HepG2 (cell line): ENCODE data around the gene SOCS3. TPM values are rescaled to one million over a fixed set of nuclear protein-coding genes. Genes with fewer than 3 reads are reported as not detected.

Source experiments
- ATAC-seq: fragments of 200-7000 bp; cut with Tn5 transposase; 3 replicates; pipeline ENCODE4 v1.9.1; 2020; ENCODE audit warnings: mild to moderate bottlenecking, moderate library complexity
- BruUV-seq: library from RNA; stranded (reverse); fragments of 400-500 nt; replicated peaks from 2 replicates; lab custom pipeline; 2021; lab: Mats Ljungman, UMichigan
- CTCF ChIA-PET: fragments of 300-600 bp; formaldehyde crosslinking; extraction: SDS; loops from one replicate; lab custom pipeline; 2021; ENCODE audit warnings: low total read pairs, inconsistent platforms, low intra/inter-chr PET ratio; lab: Yijun Ruan, JAX
- POLR2A ChIA-PET: fragments of 350-600 bp; sonication (Branson Sonifier 250); formaldehyde crosslinking; loops from one replicate; lab custom pipeline; 2020; ENCODE audit warnings: antibody characterized with exemption, inconsistent platforms; lab: Yijun Ruan, JAX
- DNase-seq: peaks from one replicate; pipeline ENCODE4 v3.0.0-alpha.2; 2015; ENCODE audit warnings: low spot score
- FAIRE-seq: peaks from 3 replicates; lab custom pipeline; 2011; peaks lifted over from hg19 to GRCh38; lab: Jason Lieb, UNC
- H2AFZ ChIP-seq: one replicate; pipeline ENCODE4 v1.6.1; 2011; ENCODE audit warnings: low read length, inconsistent platforms
- H3K27ac ChIP-seq: fragments of 300-600 bp; 3 replicates; pipeline ENCODE4 v1.8.0; 2011; ENCODE audit warnings: mixed run types, mild to moderate bottlenecking, mixed read lengths, low read length, inconsistent platforms; ENCODE audit not compliant: insufficient read depth; ENCODE audit errors: extremely low read length
- H3K27me3 ChIP-seq, 2 experiments: fragments of 200-600 bp in 1 of 2; 2 replicates in 1 of 2; 3 replicates in 1 of 2; pipeline versions ENCODE4 v1.6.0 to v1.8.0; 2011; ENCODE audit warnings: low read length in 2 of 2, mild to moderate bottlenecking in 2 of 2, moderate library complexity in 2 of 2, inconsistent platforms in 1 of 2; ENCODE audit not compliant: insufficient read depth in 2 of 2, control insufficient read depth in 1 of 2
- H3K36me3 ChIP-seq, 2 experiments: fragments of 200-600 bp in 1 of 2; replicated peaks in 1 of 2; 2 replicates in 1 of 2; 3 replicates in 1 of 2; pipeline versions ENCODE4 v1.5.1 to v1.8.0; 2011; ENCODE audit warnings: low read length in 2 of 2, inconsistent platforms in 1 of 2; ENCODE audit not compliant: insufficient read depth in 2 of 2, control insufficient read depth in 1 of 2
- H3K4me1 ChIP-seq: 2 replicates; pipeline ENCODE4 v1.5.1; 2012; ENCODE audit warnings: low read length, inconsistent platforms; ENCODE audit not compliant: insufficient read depth
- H3K4me2 ChIP-seq: 2 replicates; pipeline ENCODE4 v1.6.0; 2011; ENCODE audit warnings: low read depth, low read length, inconsistent platforms
- H3K4me3 ChIP-seq, 3 experiments: fragments of 200-600 bp in 1 of 3; sonication (generic), shearing (Covaris generic) in 1 of 3; replicated peaks in 1 of 3; 2 replicates each; pipeline ENCODE4 v1.5.1; 2011 to 2016; ENCODE audit warnings: low read length in 3 of 3, inconsistent platforms in 2 of 3, low read depth in 2 of 3, mild to moderate bottlenecking in 2 of 3, control low read depth in 1 of 3, mixed read lengths in 1 of 3; ENCODE audit not compliant: insufficient read depth in 1 of 3
- H3K79me2 ChIP-seq: one replicate; pipeline ENCODE4 v1.6.1; 2011; ENCODE audit warnings: low read length, inconsistent platforms; ENCODE audit not compliant: insufficient read depth
- H3K9ac ChIP-seq: 2 replicates; pipeline ENCODE4 v1.6.0; 2011; ENCODE audit warnings: mild to moderate bottlenecking, low read depth, low read length, inconsistent platforms; ENCODE audit not compliant: insufficient read depth
- H3K9me3 ChIP-seq: 2 replicates; pipeline ENCODE4 v1.5.1; 2012; ENCODE audit warnings: mild to moderate bottlenecking, low read length
- H4K20me1 ChIP-seq: 2 replicates; pipeline ENCODE4 v1.6.0; 2011; ENCODE audit warnings: inconsistent platforms, mild to moderate bottlenecking, low read length, moderate library complexity; ENCODE audit not compliant: insufficient read depth
- ATM ChIP-seq: fragments of 450-650 bp; IDR thresholded peaks from 2 replicates; pipeline ENCODE4 v1.7.1; 2017; ENCODE audit warnings: mild to moderate bottlenecking, borderline replicate concordance
- CCAR2 ChIP-seq: fragments of 200-400 bp; formaldehyde crosslinking; optimal IDR thresholded peaks from 2 replicates; pipeline ENCODE3; 2018; ENCODE audit warnings: low read depth, mild to moderate bottlenecking, low read length, moderate library complexity
- ELF1 ChIP-seq: sonication (generic); formaldehyde crosslinking; IDR thresholded peaks from 2 replicates; pipeline ENCODE4 v1.4.0; 2020; ENCODE audit warnings: missing genetic modification reagents
- HMG20B ChIP-seq: conservative IDR thresholded peaks from 2 replicates; pipeline ENCODE4 v1.6.1; 2016; ENCODE audit warnings: missing genetic modification reagents, missing compliant biosample characterization
- HOXA7 ChIP-seq: sonication (generic); formaldehyde crosslinking; IDR thresholded peaks from 2 replicates; pipeline ENCODE4 v1.8.1; 2022; ENCODE audit warnings: mild to moderate bottlenecking, missing genetic modification reagents, moderate library complexity
- KAT8 ChIP-seq: IDR thresholded peaks from 2 replicates; pipeline ENCODE4 v1.6.1; 2016; ENCODE audit warnings: missing genetic modification reagents, missing compliant biosample characterization
- NCOA2 ChIP-seq: sonication (generic); formaldehyde crosslinking; IDR thresholded peaks from 2 replicates; pipeline ENCODE4 v1.8.0; 2022; ENCODE audit warnings: inconsistent platforms
- PAX8 ChIP-seq: sonication (generic); formaldehyde crosslinking; IDR thresholded peaks from 2 replicates; pipeline ENCODE4 v1.8.0; 2022; ENCODE audit warnings: mild to moderate bottlenecking, missing genetic modification reagents, borderline replicate concordance
- POLR2G ChIP-seq: fragments of 200-400 bp; formaldehyde crosslinking; IDR thresholded peaks from 2 replicates; pipeline ENCODE4 v1.6.1; 2018; ENCODE audit warnings: mild to moderate bottlenecking, low read depth, low read length, moderate library complexity
- SNAPC2 ChIP-seq: sonication (generic); formaldehyde crosslinking; IDR thresholded peaks from 2 replicates; pipeline ENCODE4 v1.8.1; 2022; ENCODE audit warnings: mild to moderate bottlenecking, missing genetic modification reagents
- SRF ChIP-seq: IDR thresholded peaks from 2 replicates; pipeline ENCODE4 v1.6.1; 2011; ENCODE audit warnings: mild to moderate bottlenecking, low read depth, low read length, moderate library complexity
- ZFAT ChIP-seq: sonication (generic); formaldehyde crosslinking; conservative IDR thresholded peaks from 2 replicates; pipeline ENCODE4 v1.8.1; 2023; ENCODE audit warnings: missing genetic modification reagents, inconsistent platforms
- ZNF251 ChIP-seq: sonication (generic); formaldehyde crosslinking; IDR thresholded peaks from 2 replicates; pipeline ENCODE4 v1.9.0; 2021; ENCODE audit warnings: mild to moderate bottlenecking, missing genetic modification reagents
- ZNF33A ChIP-seq: sonication (generic); formaldehyde crosslinking; IDR thresholded peaks from 2 replicates; pipeline ENCODE4 v1.5.1; 2020; ENCODE audit warnings: missing genetic modification reagents, mild to moderate bottlenecking, moderate library complexity, borderline replicate concordance
- ZNF484 ChIP-seq: sonication (generic); formaldehyde crosslinking; IDR thresholded peaks from 2 replicates; pipeline ENCODE4 v1.5.1; 2020; ENCODE audit warnings: mild to moderate bottlenecking, low read depth, missing genetic modification reagents, borderline replicate concordance
- ZNF709 ChIP-seq: sonication (generic); formaldehyde crosslinking; IDR thresholded peaks from 2 replicates; pipeline ENCODE4 v1.5.0; 2020; ENCODE audit warnings: mild to moderate bottlenecking, missing genetic modification reagents
- ZNF772 ChIP-seq: sonication (generic); formaldehyde crosslinking; IDR thresholded peaks from 2 replicates; pipeline ENCODE4 v1.5.0; 2020; ENCODE audit warnings: mild to moderate bottlenecking, missing genetic modification reagents
- ZNF775 ChIP-seq: sonication (generic); formaldehyde crosslinking; IDR thresholded peaks from 2 replicates; pipeline ENCODE4 v1.4.0; 2020; ENCODE audit warnings: missing genetic modification reagents, mild to moderate bottlenecking, moderate library complexity, borderline replicate concordance
- WGBS: methylation state at CpG from one replicate; pipeline ENCODE4 v1.1.6; 2017; ENCODE audit warnings: low lambda C conversion rate; 5-methylcytosine and 5-hydroxymethylcytosine counted together
- in situ Hi-C: cut with HindIII; loops from 2 replicates; pipeline ENCODE4 v1.10.0; 2017; ENCODE audit warnings: low pct_unique_long_range_greater_than_20kb; ENCODE audit not compliant: extremely low pct_ligation_motif_present
- intact Hi-C: fragments of 100-400 bp; cut with micrococcal nuclease; formaldehyde crosslinking; loops from one replicate; pipeline ENCODE4 v1.10.0; 2022; ENCODE audit not compliant: unreplicated experiment
- polyA plus RNA-seq, 8 experiments: library from polyadenylated mRNA; depleted of rRNA in 3 of 8; stranded (reverse) in 7 of 8; unstranded in 1 of 8; fragments of >200 nt; fragmentation: Illumina TruSeq in 4 of 8; extraction: Trizol in 4 of 8; gene quantifications; 2 replicates each; pipeline versions ENCODE4 v1.2.1 to v1.2.3, GENCODE V29; 2011 to 2016; ENCODE audit warnings: low read depth in 4 of 8, missing spikeins in 1 of 8, mixed read lengths in 1 of 8; ENCODE audit not compliant: insufficient read depth in 1 of 8
- total RNA-seq, 5 experiments: library from RNA; depleted of rRNA; stranded (reverse); fragments of >200 nt; fragmentation: Illumina TruSeq; extraction: Trizol; gene quantifications; 2 replicates each; pipeline ENCODE4 v1.2.3, GENCODE V29; 2016; ENCODE audit warnings: low read depth in 1 of 5
- TF ChIP-seq, protein P1 (sequence below): sonication (generic); formaldehyde crosslinking; IDR thresholded peaks from 2 replicates; pipeline ENCODE4 v1.4.0; 2020; ENCODE audit warnings: missing genetic modification reagents
- TF ChIP-seq, protein P2 (sequence below): sonication (generic); formaldehyde crosslinking; IDR thresholded peaks from 2 replicates; pipeline ENCODE4 v1.4.0; 2020; ENCODE audit warnings: low read depth, missing genetic modification reagents

Gene SOCS3
- total and polyA plus RNA-seq, 2 of the 13 experiments (the other 11 are each of a cell fraction or from before 2014, with no cell fraction given), result 0.77 to 2.4 TPM

DNA sequence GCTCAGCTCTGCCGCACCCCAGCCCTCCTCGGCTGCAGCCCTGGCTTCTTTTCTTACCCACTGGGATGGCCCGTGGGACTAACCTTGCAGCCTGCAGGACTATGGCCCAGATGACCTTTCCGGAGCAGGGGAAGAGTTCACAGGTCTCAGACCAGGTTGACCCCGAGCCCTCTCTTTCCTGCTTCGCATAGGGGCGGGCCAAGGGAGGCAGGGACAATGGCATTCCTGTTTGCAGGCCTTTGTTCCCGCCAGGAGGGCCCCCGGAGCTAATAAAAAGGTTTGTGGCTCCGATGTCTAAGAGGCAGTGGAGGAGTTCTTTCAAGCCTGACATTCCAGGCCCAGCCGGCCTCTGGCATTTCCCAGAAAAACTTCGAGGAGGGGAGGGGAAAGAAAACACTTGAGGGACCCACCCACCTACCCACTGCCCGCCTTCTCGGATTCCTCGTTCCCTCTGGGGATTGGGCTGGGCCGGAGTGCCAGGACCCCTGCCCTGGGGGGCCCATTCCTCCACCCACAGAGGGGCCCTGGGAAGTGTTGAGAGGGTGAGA lies 5.8 kb upstream of the SOCS3 start:
- ChIA-PET CTCF (no interaction called here), POLR2A (interaction anchor here (1.0 to 2.6 kb wide), 4 partner anchors 10 to 56 kb away, joined by 3 to 8 read pairs (median 3); no protein-coding TSS in a partner anchor)
- H3K4me1 ChIP-seq, result peaks cover 38% of the 10 kb centered on the region
- H3K4me2 ChIP-seq, result peak overlapping the region; percentile 61
- peaks cover 20 to 81% of the 10 kb centered on the region in 2 experiments for H3K27me3 ChIP-seq
- DNase-seq (peak; percentile 68), FAIRE-seq (peak; percentile 56), ATAC-seq (peak; percentile 49)
- peak overlapping the region in 2 of 3 experiments; percentile 1 to 49; a peak in 1 of 6 replicates for H3K4me3 ChIP-seq
- intact Hi-C loops, result loop anchor here (2.0 kb wide), 1 partner anchor 31 kb away; no protein-coding TSS in a partner anchor
- in situ Hi-C loops, result no loop called here
- H3K36me3 ChIP-seq, result no peaks in the 10 kb centered on the region
- H2AFZ ChIP-seq, result no peak overlapping the region
- no peaks in the 10 kb centered on the region for H3K9me3 ChIP-seq
- WGBS, result 1% methylated on average over 12 of the region's 16 CpGs
- H3K27ac ChIP-seq, result no peak overlapping the region
- no peaks in the 10 kb centered on the region for H3K79me2 ChIP-seq
- no peak overlapping the region for H3K9ac ChIP-seq
- no TSS peak for BruUV-seq
- no peaks in the 10 kb centered on the region; the same call in 1 of the 2 replicates for H4K20me1 ChIP-seq
- no peak for TF ChIP-seq ZNF709
- TF ChIP-seq ZNF772 (CRISPR knock-in tag), result 0 out of 2 replicates have a peak, but pooled peaks have one; percentile 42
- no peak for TF ChIP-seq ZFAT (CRISPR knock-in tag)
- no peak for TF ChIP-seq PAX8 (CRISPR knock-in tag)
- TF ChIP-seq, protein P1, sequence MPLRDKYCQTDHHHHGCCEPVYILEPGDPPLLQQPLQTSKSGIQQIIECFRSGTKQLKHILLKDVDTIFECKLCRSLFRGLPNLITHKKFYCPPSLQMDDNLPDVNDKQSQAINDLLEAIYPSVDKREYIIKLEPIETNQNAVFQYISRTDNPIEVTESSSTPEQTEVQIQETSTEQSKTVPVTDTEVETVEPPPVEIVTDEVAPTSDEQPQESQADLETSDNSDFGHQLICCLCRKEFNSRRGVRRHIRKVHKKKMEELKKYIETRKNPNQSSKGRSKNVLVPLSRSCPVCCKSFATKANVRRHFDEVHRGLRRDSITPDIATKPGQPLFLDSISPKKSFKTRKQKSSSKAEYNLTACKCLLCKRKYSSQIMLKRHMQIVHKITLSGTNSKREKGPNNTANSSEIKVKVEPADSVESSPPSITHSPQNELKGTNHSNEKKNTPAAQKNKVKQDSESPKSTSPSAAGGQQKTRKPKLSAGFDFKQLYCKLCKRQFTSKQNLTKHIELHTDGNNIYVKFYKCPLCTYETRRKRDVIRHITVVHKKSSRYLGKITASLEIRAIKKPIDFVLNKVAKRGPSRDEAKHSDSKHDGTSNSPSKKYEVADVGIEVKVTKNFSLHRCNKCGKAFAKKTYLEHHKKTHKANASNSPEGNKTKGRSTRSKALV, result 0 out of 2 replicates have a peak, but pooled peaks have one; percentile 23
- TF ChIP-seq HOXA7, result no peak
- TF ChIP-seq ZNF33A, result no peak
- no peak for TF ChIP-seq ZNF251
- TF ChIP-seq CCAR2, result no peak
- TF ChIP-seq SNAPC2 (CRISPR knock-in tag), result no peak
- TF ChIP-seq, protein P2, sequence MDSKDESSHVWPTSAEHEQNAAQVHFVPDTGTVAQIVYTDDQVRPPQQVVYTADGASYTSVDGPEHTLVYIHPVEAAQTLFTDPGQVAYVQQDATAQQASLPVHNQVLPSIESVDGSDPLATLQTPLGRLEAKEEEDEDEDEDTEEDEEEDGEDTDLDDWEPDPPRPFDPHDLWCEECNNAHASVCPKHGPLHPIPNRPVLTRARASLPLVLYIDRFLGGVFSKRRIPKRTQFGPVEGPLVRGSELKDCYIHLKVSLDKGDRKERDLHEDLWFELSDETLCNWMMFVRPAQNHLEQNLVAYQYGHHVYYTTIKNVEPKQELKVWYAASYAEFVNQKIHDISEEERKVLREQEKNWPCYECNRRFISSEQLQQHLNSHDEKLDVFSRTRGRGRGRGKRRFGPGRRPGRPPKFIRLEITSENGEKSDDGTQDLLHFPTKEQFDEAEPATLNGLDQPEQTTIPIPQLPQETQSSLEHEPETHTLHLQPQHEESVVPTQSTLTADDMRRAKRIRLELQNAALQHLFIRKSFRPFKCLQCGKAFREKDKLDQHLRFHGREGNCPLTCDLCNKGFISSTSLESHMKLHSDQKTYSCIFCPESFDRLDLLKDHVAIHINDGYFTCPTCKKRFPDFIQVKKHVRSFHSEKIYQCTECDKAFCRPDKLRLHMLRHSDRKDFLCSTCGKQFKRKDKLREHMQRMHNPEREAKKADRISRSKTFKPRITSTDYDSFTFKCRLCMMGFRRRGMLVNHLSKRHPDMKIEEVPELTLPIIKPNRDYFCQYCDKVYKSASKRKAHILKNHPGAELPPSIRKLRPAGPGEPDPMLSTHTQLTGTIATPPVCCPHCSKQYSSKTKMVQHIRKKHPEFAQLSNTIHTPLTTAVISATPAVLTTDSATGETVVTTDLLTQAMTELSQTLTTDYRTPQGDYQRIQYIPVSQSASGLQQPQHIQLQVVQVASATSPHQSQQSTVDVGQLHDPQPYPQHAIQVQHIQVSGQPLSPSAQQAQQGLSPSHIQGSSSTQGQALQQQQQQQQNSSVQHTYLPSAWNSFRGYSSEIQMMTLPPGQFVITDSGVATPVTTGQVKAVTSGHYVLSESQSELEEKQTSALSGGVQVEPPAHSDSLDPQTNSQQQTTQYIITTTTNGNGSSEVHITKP (CRISPR knock-in tag), result no peak
- TF ChIP-seq POLR2G, result no peak
- TF ChIP-seq ZNF484 (CRISPR knock-in tag), result no peak
- no peak for TF ChIP-seq SRF
- no peak for TF ChIP-seq ATM
- TF ChIP-seq HMG20B (CRISPR knock-in tag), result peak; percentile 66; the same call in 1 of the 2 replicates
- peak; percentile 22; the same call in 1 of the 2 replicates for TF ChIP-seq NCOA2 (CRISPR knock-in tag)
- 0 out of 2 replicates have a peak, but pooled peaks have one; percentile 19 for TF ChIP-seq ELF1 (CRISPR knock-in tag)
- no peak for TF ChIP-seq ZNF775 (CRISPR knock-in tag)
- peak; percentile 16; the same call in 1 of the 2 replicates for TF ChIP-seq KAT8 (CRISPR knock-in tag)
